GM21515 (cell line): Measurements from ENCODE around the gene SOX6.
"Not testable (repeated sequence)": the region's sequence is repeated elsewhere in the genome, so short reads cannot be mapped to it uniquely, and the experiment has no call there.

Experiments
- ATAC-seq: cut with Tn5 transposase; IDR thresholded peaks from one replicate; pipeline ENCODE4 v1.9.1; 2021; ENCODE audit not compliant: unreplicated experiment

The SOX6 gene

GRCh38 chr11:15938983-15939382, 417.4 kb downstream of the SOX6 start:
- ATAC-seq = no peak

GRCh38 chr11:15938121-15938611, 418.2 kb downstream of the SOX6 start:
- no peak for ATAC-seq

- no peak for ATAC-seq
These were observed 418.7 kb downstream of the SOX6 start for GRCh38 chr11:15937601-15938120.

- no peak for ATAC-seq
These were observed 420.3 kb downstream of the SOX6 start for GRCh38 chr11:15936011-15936410.

- ATAC-seq = no peak
These were observed 421.0 kb downstream of the SOX6 start for GRCh38 chr11:15935373-15935772.

- ATAC-seq = no peak
These were observed 422.3 kb downstream of the SOX6 start for GRCh38 chr11:15933886-15934625.

GRCh38 chr11:15932417-15932816, 423.9 kb downstream of the SOX6 start:
- no peak for ATAC-seq

GRCh38 chr11:15931497-15931896, 424.8 kb downstream of the SOX6 start:
- no peak for ATAC-seq

- no peak for ATAC-seq
These were observed 425.8 kb downstream of the SOX6 start for GRCh38 chr11:15930442-15931025.

GRCh38 chr11:15929371-15929901, 426.9 kb downstream of the SOX6 start:
- no peak for ATAC-seq

GRCh38 chr11:15927864-15928217, 428.5 kb downstream of the SOX6 start:
- no peak for ATAC-seq

GRCh38 chr11:15927196-15927863, 429.0 kb downstream of the SOX6 start:
- no peak for ATAC-seq

- no peak for ATAC-seq
These were observed 430.3 kb downstream of the SOX6 start for GRCh38 chr11:15926071-15926470.

GRCh38 chr11:15923183-15923582, 433.2 kb downstream of the SOX6 start:
- no peak for ATAC-seq

- ATAC-seq = not testable (repeated sequence)
These were observed 433.6 kb downstream of the SOX6 start for GRCh38 chr11:15922745-15923144.

- no peak for ATAC-seq
These were observed 435.3 kb downstream of the SOX6 start for GRCh38 chr11:15920856-15921629.

GRCh38 chr11:15918674-15919073, 437.7 kb downstream of the SOX6 start:
- ATAC-seq = no peak

GRCh38 chr11:15918212-15918611, 438.1 kb downstream of the SOX6 start:
- ATAC-seq = no peak
